Mucosa of stomach (tissue), 1 donor: ENCODE measurements around the gene RADX.
A peak's percentile ranks its signal among the peaks of the same experiment; 100 is the strongest.

ENCODE experiments used
- H3K27me3 ChIP-seq: one replicate; pipeline ENCODE4 v1.7.0; 2013; ENCODE audit warnings: mild to moderate bottlenecking, low read length; ENCODE audit not compliant: control insufficient read depth, insufficient read depth
- H3K36me3 ChIP-seq: one replicate; pipeline ENCODE4 v1.7.0; 2013; ENCODE audit warnings: low read length; ENCODE audit not compliant: control insufficient read depth, insufficient read depth
- H3K4me1 ChIP-seq: one replicate; pipeline ENCODE4 v1.7.0; 2013; ENCODE audit warnings: mild to moderate bottlenecking, low read length; ENCODE audit not compliant: control insufficient read depth, insufficient read depth
- H3K4me3 ChIP-seq: one replicate; pipeline ENCODE4 v1.7.0; 2013; ENCODE audit warnings: low read length
- H3K9ac ChIP-seq: one replicate; pipeline ENCODE4 v1.7.0; 2013; ENCODE audit warnings: mild to moderate bottlenecking, low read length, moderate library complexity
- H3K9me3 ChIP-seq: one replicate; pipeline ENCODE4 v1.7.0; 2013; ENCODE audit warnings: mild to moderate bottlenecking, low read length, moderate library complexity; ENCODE audit not compliant: control insufficient read depth
- donor health status: Pancreatic carcinoma.

The RADX gene

GRCh38 chrX:106611679-106612392 is at the start of gene RADX:
Gene RADX, plus strand, starts transcription at chrX:106611978. Its CDS starts 103 bp downstream, at chrX:106612081.
- Histone ChIP-seq H3K27me3 (no peaks in the 10 kb centered on the region), H3K4me3 (peak within 1 kb of the TSS; percentile 67), H3K9me3 (no peaks in the 10 kb centered on the region), H3K36me3 (no peaks in the 10 kb centered on the region), H3K4me1 (no peaks in the 10 kb centered on the region), H3K9ac (peak within 1 kb of the TSS; percentile 58)

GRCh38 chrX:106564986-106565385 is 46.8 kb upstream of the RADX start:
- H3K9ac ChIP-seq = no peak overlapping the region
- H3K36me3 ChIP-seq = no peaks in the 10 kb centered on the region
- H3K4me3 ChIP-seq = no peak overlapping the region
- no peaks in the 10 kb centered on the region for H3K27me3 ChIP-seq
- H3K9me3 ChIP-seq = no peaks in the 10 kb centered on the region
- peaks cover 8% of the 10 kb centered on the region for H3K4me1 ChIP-seq

- peaks cover 8% of the 10 kb centered on the region for H3K4me1 ChIP-seq
- H3K9me3 ChIP-seq = no peaks in the 10 kb centered on the region
- H3K9ac ChIP-seq = no peak overlapping the region
- H3K27me3 ChIP-seq = no peaks in the 10 kb centered on the region
- no peak overlapping the region for H3K4me3 ChIP-seq
- no peaks in the 10 kb centered on the region for H3K36me3 ChIP-seq
Measured at GRCh38 chrX:106566362-106566761, 45.4 kb upstream of the RADX start.

GRCh38 chrX:106581856-106582255 is 29.9 kb upstream of the RADX start:
- Histone ChIP-seq H3K4me1 (peaks cover 8% of the 10 kb centered on the region), H3K9ac (no peak overlapping the region), H3K27me3 (no peaks in the 10 kb centered on the region), H3K36me3 (no peaks in the 10 kb centered on the region), H3K4me3 (no peak overlapping the region), H3K9me3 (no peaks in the 10 kb centered on the region)

GRCh38 chrX:106585478-106585877 is 26.3 kb upstream of the RADX start:
- H3K9me3 ChIP-seq = no peaks in the 10 kb centered on the region
- H3K36me3 ChIP-seq = no peaks in the 10 kb centered on the region
- no peak overlapping the region for H3K4me3 ChIP-seq
- H3K4me1 ChIP-seq = peaks cover 8% of the 10 kb centered on the region
- no peaks in the 10 kb centered on the region for H3K27me3 ChIP-seq
- H3K9ac ChIP-seq = no peak overlapping the region

GRCh38 chrX:106588801-106589200 is 23.0 kb upstream of the RADX start:
- no peak overlapping the region for H3K9ac ChIP-seq
- H3K4me3 ChIP-seq = no peak overlapping the region
- no peaks in the 10 kb centered on the region for H3K9me3 ChIP-seq
- no peaks in the 10 kb centered on the region for H3K27me3 ChIP-seq
- peaks cover 8% of the 10 kb centered on the region for H3K4me1 ChIP-seq
- no peaks in the 10 kb centered on the region for H3K36me3 ChIP-seq

GRCh38 chrX:106599411-106599810 is 12.4 kb upstream of the RADX start:
- Histone ChIP-seq H3K4me1 (no peaks in the 10 kb centered on the region), H3K27me3 (no peaks in the 10 kb centered on the region), H3K9me3 (no peaks in the 10 kb centered on the region), H3K4me3 (no peak overlapping the region), H3K36me3 (no peaks in the 10 kb centered on the region), H3K9ac (no peak overlapping the region)

GRCh38 chrX:106606571-106606970 is 5.2 kb upstream of the RADX start:
- Histone ChIP-seq H3K4me3 (no peak overlapping the region), H3K9ac (no peak overlapping the region), H3K27me3 (no peaks in the 10 kb centered on the region), H3K9me3 (no peaks in the 10 kb centered on the region), H3K36me3 (no peaks in the 10 kb centered on the region), H3K4me1 (no peaks in the 10 kb centered on the region)

- H3K27me3 ChIP-seq = no peaks in the 10 kb centered on the region
- H3K4me1 ChIP-seq = no peaks in the 10 kb centered on the region
- no peaks in the 10 kb centered on the region for H3K9me3 ChIP-seq
- no peak overlapping the region for H3K4me3 ChIP-seq
- H3K36me3 ChIP-seq = no peaks in the 10 kb centered on the region
- H3K9ac ChIP-seq = no peak overlapping the region
Measured at GRCh38 chrX:106608016-106608415, 3.8 kb upstream of the RADX start.

- Histone ChIP-seq H3K27me3 (no peaks in the 10 kb centered on the region), H3K4me3 (peak overlapping the region; percentile 67), H3K4me1 (no peaks in the 10 kb centered on the region), H3K36me3 (no peaks in the 10 kb centered on the region), H3K9me3 (no peaks in the 10 kb centered on the region), H3K9ac (peak overlapping the region; percentile 43)
Measured at GRCh38 chrX:106611317-106611678, 480 bp upstream of the RADX start.

- Histone ChIP-seq H3K4me3 (peak overlapping the region; percentile 67), H3K9ac (peak overlapping the region; percentile 58), H3K4me1 (no peaks in the 10 kb centered on the region), H3K27me3 (no peaks in the 10 kb centered on the region), H3K36me3 (no peaks in the 10 kb centered on the region), H3K9me3 (no peaks in the 10 kb centered on the region)
Measured at GRCh38 chrX:106612393-106612763, 600 bp downstream of the RADX start.

- H3K27me3 ChIP-seq = no peaks in the 10 kb centered on the region
- no peak overlapping the region for H3K4me3 ChIP-seq
- H3K9me3 ChIP-seq = no peaks in the 10 kb centered on the region
Measured at GRCh38 chrX:106613277-106613676, 1.5 kb downstream of the RADX start.

GRCh38 chrX:106615041-106615440 is 3.3 kb downstream of the RADX start:
- Histone ChIP-seq H3K4me1 (no peaks in the 10 kb centered on the region), H3K27me3 (no peaks in the 10 kb centered on the region), H3K36me3 (no peaks in the 10 kb centered on the region), H3K9me3 (no peaks in the 10 kb centered on the region), H3K4me3 (no peak overlapping the region), H3K9ac (no peak overlapping the region)

More at GRCh38 chrX:106613277-106613676, 1.5 kb downstream of the RADX start:
- Histone ChIP-seq H3K9ac (no peak overlapping the region), H3K4me1 (no peaks in the 10 kb centered on the region), H3K36me3 (no peaks in the 10 kb centered on the region)
